VCaP (cell line): Measurements from ENCODE around the gene BRPF1.

Experiments
- H3K27ac ChIP-seq: fragments of 450-650 bp; 2 replicates; pipeline ENCODE4 v1.5.1; 2017
- TF ChIP-seq, protein P1 (sequence below): fragments of 450-650 bp; conservative IDR thresholded peaks from 2 replicates; pipeline ENCODE4 v1.5.1; 2017; ENCODE audit warnings: mild to moderate bottlenecking, moderate library complexity

BRPF1 gene

DNA sequence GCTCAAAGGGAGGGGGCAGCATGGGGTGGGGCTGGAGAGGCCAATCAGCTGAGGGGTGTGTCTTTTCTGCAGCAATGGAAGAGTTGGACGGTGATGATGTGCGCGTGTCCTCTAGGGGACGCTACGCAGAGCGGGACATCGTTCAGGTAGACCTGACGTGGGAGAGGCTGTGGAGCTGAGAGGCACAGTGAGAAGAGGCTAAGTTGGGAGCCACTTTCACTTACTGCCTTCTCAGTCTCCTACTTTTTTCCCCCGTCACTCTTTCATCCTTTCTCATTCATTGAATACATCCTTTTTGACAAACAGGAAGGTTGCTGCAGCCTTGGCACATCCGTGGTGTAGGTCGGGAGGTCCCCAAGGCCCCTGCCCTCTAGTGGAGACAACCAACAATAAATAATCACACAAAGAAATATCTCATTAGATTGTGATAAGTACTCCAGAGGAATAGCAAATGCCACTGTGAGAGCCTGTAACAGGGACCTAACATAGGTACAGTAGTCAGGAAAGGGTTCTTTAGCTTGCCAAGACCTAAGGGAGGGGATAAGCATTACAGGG is 4.4 kb upstream of the BRPF1 start:
- no peak overlapping the region for H3K27ac ChIP-seq
- TF ChIP-seq, protein P1, sequence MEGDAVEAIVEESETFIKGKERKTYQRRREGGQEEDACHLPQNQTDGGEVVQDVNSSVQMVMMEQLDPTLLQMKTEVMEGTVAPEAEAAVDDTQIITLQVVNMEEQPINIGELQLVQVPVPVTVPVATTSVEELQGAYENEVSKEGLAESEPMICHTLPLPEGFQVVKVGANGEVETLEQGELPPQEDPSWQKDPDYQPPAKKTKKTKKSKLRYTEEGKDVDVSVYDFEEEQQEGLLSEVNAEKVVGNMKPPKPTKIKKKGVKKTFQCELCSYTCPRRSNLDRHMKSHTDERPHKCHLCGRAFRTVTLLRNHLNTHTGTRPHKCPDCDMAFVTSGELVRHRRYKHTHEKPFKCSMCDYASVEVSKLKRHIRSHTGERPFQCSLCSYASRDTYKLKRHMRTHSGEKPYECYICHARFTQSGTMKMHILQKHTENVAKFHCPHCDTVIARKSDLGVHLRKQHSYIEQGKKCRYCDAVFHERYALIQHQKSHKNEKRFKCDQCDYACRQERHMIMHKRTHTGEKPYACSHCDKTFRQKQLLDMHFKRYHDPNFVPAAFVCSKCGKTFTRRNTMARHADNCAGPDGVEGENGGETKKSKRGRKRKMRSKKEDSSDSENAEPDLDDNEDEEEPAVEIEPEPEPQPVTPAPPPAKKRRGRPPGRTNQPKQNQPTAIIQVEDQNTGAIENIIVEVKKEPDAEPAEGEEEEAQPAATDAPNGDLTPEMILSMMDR, result peak; percentile 70

DNA sequence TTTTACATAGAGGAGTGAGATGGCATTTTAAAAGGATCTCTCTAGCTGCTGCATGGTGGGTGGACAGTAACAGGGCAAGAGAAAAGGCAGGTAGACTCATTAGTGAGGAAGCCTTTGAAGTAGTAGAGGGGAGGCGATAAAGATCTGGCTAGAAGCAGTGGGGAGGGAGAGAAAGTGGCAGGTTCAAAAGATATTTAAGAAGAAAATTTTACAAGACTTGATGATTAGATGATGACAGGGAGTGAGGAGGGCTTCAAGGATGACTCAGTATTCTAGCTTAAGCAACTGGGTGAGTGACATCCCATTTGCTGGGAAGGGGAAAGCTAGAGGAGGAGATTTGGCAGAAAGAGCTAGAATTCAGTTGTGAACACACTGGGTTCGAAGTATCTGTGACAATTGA is 3.8 kb upstream of the BRPF1 start:
- TF ChIP-seq, protein P1, result no peak
- no peak overlapping the region for H3K27ac ChIP-seq

DNA sequence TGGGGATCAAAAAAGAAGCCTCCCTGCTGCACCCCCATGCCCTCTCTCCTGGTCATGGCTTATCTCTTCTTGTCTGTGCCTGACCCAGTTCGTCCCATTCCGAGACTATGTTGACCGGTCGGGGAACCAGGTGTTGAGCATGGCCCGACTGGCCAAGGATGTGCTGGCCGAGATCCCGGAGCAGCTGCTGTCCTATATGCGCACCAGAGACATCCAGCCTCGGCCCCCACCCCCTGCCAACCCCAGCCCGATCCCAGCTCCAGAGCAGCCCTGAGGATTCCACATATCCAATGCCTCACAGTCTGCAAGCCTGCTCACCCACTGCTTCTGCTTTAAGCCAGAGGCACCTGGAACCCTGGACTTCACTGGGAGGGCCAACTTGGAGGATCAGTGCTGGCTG is 2.1 kb upstream of the BRPF1 start:
- no peak overlapping the region for H3K27ac ChIP-seq
- TF ChIP-seq, protein P1, result no peak

DNA sequence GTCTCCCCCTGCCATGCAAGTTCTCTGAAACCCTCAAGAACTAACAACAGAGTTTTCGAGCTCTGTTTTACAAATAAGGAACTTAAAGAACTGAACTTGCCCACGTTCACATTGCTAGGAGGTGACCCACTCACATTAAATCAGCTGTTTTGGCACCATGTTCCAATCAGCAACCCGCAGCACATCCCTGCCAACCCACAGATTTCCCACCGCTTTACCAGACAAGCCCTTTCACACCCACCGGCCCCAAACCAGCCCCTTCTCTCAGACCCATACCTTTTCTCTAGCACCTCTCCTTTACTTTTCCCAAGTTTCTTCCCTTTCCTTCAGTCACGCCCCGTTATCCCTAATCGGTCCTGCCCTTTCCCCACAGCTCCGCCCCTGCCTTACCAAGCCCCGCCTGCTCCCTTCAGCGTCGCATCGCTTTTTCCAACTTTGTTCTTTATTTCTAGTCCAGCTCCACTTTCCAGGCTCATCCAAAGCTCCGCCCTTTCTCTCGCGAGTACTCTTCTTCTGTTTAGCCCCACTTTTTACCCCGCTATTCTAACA is 804 bp upstream of the BRPF1 start:
- peak overlapping the region; percentile 99 for H3K27ac ChIP-seq
- TF ChIP-seq, protein P1, result no peak

DNA sequence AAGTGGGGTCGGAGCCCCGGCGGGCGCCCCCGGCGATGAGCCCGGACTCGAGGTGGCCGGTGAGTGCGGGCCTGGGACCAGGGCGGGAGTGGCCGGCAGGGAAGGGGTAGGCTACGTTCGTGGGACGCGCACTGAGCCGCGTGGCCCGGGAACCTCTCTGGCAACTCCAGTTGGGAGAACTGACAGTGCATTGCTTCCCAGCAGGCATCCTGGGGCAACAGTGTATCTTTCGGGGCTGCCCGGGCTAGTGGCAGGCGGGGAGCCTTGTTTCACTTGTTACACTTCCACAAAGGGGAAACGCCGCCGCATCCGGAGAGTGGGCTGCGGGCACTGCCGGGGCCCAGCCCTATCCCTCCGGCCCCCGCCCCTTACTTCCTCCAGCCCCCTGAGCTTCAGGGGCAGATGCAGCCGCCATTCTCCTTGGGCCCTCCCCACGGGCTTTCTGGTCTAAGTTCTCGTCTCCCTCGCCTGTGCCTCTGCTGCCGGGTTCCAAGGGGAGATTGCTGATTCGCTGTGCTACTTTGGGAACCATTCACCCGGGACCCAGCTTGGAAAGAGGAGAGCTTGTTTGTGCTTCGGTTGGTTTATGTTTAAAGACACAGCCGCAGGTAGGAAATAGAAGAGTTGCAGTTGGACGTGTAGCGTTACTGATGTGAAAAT is 675 bp downstream of the BRPF1 start:
- TF ChIP-seq, protein P1, result no peak
- H3K27ac ChIP-seq, result peak overlapping the region; percentile 99

DNA sequence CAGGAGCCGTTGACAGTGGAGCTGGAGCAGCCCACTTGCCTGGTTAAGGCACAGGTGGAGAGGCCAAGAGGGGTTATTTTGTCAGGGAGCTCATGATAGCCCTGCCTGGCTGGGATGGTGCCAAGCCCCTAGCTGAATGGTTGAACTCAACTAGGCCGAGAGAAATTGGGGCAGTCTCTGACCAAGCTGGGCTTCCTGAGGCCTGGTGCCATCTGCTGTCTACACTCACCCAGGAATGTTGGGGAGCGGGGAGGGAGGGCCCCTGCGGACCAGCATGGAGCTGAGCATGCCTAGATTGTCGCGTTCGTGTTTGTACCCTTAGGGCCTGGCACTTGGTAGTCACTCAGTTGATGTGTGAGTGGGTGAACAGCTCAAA is 1.2 kb downstream of the BRPF1 start:
- TF ChIP-seq, protein P1, result no peak
- H3K27ac ChIP-seq, result peak overlapping the region; percentile 99; the same call in 1 of the 2 replicates

DNA sequence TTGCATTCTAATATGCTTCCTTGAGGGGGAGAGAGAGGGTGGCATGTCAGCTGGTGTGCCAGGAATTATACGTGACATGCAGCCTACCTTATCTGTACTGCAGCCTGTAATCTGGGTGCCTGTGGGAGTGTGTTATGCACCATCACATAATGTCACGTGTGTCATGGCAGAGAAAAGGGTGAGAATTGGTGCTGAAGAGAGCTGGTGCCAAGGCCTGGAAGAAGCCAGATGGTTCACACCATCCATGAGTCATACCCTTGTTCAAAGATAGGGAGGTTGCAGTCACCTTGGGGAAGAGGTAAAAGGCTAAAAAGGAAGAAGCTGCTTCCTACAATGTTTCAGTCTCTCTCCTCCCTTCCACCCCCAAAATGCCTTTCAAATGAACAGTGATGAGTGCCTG is 5.3 kb downstream of the BRPF1 start:
- TF ChIP-seq, protein P1, result no peak
- no peak overlapping the region for H3K27ac ChIP-seq
